Measurements from ENCODE around the gene ADGRG6. TPM values are rescaled to one million over a fixed set of nuclear protein-coding genes. Genes with fewer than 3 reads are reported as not detected.

Gene ADGRG6
- 3.6 TPM for total RNA-seq
- long read RNA-seq, full-length matches to known transcripts = 2 of 2 reads
- long read RNA-seq, partial matches to known transcripts = 0 of 2 reads
- long read RNA-seq, other reads (novel, unspliced or antisense) = 0 of 2 reads

GRCh38 chr6:142301651-142302391 is at the start of gene ADGRG6:
Gene ADGRG6, plus strand, starts transcription at chr6:142302007. Its CDS starts 323 bp downstream, at chr6:142302330.
- intact Hi-C loops (cut with micrococcal nuclease) = no loop called here
- Histone ChIP-seq H3K27ac (replicated peaks) (peak within 1 kb of the TSS; percentile 51), H3K36me3 (no peaks in the 10 kb centered on the region), H3K4me3 (peak within 1 kb of the TSS; percentile 70), H3K9me3 (replicated peaks) (no peaks in the 10 kb centered on the region), H3K27me3 (ENCODE audit: low read depth) (peaks cover 59% of the 10 kb centered on the region), H3K4me1 (peaks cover 19% of the 10 kb centered on the region)
- peak; percentile 25 for DNase-seq
- TF ChIP-seq, protein P1, sequence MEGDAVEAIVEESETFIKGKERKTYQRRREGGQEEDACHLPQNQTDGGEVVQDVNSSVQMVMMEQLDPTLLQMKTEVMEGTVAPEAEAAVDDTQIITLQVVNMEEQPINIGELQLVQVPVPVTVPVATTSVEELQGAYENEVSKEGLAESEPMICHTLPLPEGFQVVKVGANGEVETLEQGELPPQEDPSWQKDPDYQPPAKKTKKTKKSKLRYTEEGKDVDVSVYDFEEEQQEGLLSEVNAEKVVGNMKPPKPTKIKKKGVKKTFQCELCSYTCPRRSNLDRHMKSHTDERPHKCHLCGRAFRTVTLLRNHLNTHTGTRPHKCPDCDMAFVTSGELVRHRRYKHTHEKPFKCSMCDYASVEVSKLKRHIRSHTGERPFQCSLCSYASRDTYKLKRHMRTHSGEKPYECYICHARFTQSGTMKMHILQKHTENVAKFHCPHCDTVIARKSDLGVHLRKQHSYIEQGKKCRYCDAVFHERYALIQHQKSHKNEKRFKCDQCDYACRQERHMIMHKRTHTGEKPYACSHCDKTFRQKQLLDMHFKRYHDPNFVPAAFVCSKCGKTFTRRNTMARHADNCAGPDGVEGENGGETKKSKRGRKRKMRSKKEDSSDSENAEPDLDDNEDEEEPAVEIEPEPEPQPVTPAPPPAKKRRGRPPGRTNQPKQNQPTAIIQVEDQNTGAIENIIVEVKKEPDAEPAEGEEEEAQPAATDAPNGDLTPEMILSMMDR (IDR thresholded peaks at IDR 0.05; ENCODE audit: borderline replicate concordance) = no peak

DNA sequence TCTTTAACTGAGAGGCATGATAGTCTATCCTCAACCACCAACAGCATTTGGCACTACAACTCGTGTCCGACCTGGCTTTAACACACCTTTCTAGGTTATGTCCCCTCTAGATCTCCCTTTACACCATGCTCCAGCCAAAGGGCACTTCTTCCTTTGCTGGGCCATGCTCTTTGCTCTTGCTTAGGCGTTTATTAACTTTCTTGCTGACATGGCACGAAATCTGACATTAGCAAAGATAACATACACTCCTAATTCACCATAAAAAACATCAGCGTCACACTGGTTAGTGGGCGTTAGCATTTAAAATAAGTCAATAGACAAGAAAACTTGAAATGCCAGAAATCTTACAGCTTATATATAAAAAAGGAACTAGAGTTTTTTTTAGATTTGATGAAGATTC is 47.3 kb upstream of the ADGRG6 start:
- Histone ChIP-seq H3K36me3 (no peaks in the 10 kb centered on the region), H3K27me3 (ENCODE audit: low read depth) (no peaks in the 10 kb centered on the region), H3K27ac (replicated peaks) (no peak overlapping the region), H3K9me3 (replicated peaks) (no peaks in the 10 kb centered on the region), H3K4me1 (no peaks in the 10 kb centered on the region), H3K4me3 (no peak overlapping the region)
- TF ChIP-seq, protein P1 (IDR thresholded peaks at IDR 0.05; ENCODE audit: borderline replicate concordance) = no peak
- no peak for DNase-seq
- intact Hi-C loops (cut with micrococcal nuclease) = no loop called here

DNA sequence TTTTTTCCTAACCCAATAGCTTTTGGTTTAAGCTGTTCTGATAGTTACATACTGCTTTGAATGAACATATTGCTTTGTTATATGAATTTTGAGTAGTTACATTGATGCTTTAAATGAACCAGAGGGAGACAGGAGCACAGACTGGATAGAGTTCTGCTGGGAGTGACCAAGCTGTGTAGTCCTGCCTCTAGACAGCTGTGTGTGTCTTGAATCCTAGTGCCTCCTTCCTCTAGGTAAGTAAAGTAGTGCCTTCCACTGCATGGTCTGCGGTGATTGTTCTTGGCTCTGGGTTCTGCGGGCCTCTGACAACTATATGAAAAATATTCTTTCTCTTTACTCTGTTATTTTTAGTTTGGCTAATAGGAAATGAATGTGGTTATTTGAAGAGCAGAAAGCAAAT is 46.0 kb upstream of the ADGRG6 start:
- intact Hi-C loops (cut with micrococcal nuclease) = no loop called here
- no peaks in the 10 kb centered on the region for H3K36me3 ChIP-seq
- no peaks in the 10 kb centered on the region for H3K27me3 ChIP-seq (ENCODE audit: low read depth)
- H3K9me3 ChIP-seq (replicated peaks) = no peaks in the 10 kb centered on the region
- no peak overlapping the region for H3K4me3 ChIP-seq
- H3K4me1 ChIP-seq = no peaks in the 10 kb centered on the region
- TF ChIP-seq, protein P1 (IDR thresholded peaks at IDR 0.05; ENCODE audit: borderline replicate concordance) = no peak
- no peak overlapping the region for H3K27ac ChIP-seq (replicated peaks)
- DNase-seq = no peak

GRCh38 chr6:142258305-142258704 is 43.5 kb upstream of the ADGRG6 start:
- no peaks in the 10 kb centered on the region for H3K36me3 ChIP-seq
- H3K27me3 ChIP-seq (ENCODE audit: low read depth) = no peaks in the 10 kb centered on the region
- DNase-seq = no peak
- no peaks in the 10 kb centered on the region for H3K9me3 ChIP-seq (replicated peaks)
- intact Hi-C loops (cut with micrococcal nuclease) = no loop called here
- H3K4me3 ChIP-seq = no peak overlapping the region
- H3K27ac ChIP-seq (replicated peaks) = no peak overlapping the region
- no peaks in the 10 kb centered on the region for H3K4me1 ChIP-seq
- TF ChIP-seq, protein P1 (IDR thresholded peaks at IDR 0.05; ENCODE audit: borderline replicate concordance) = no peak

GRCh38 chr6:142258757-142259156 is 43.0 kb upstream of the ADGRG6 start:
- TF ChIP-seq, protein P1 (IDR thresholded peaks at IDR 0.05; ENCODE audit: borderline replicate concordance) = no peak
- Histone ChIP-seq H3K4me3 (no peak overlapping the region), H3K36me3 (no peaks in the 10 kb centered on the region), H3K9me3 (replicated peaks) (no peaks in the 10 kb centered on the region), H3K4me1 (no peaks in the 10 kb centered on the region), H3K27ac (replicated peaks) (no peak overlapping the region), H3K27me3 (ENCODE audit: low read depth) (no peaks in the 10 kb centered on the region)
- intact Hi-C loops (cut with micrococcal nuclease) = no loop called here
- no peak for DNase-seq

All from left ventricle myocardium inferior (tissue), 1 donor.